ENCODE results near the gene NEK7. TPM values are rescaled to one million over a fixed set of nuclear protein-coding genes. Genes with fewer than 3 reads are reported as not detected.
A peak's percentile ranks its signal among the peaks of the same experiment; 100 is the strongest.

The NEK7 gene
- total RNA-seq, result 58.3 to 73.0 TPM (median 62.7 TPM) in 3 replicates
- long read RNA-seq, full-length matches to known transcripts, result 100 of 125 reads
- long read RNA-seq, partial matches to known transcripts, result 4 of 125 reads
- long read RNA-seq, other reads (novel, unspliced or antisense), result 21 of 125 reads

DNA sequence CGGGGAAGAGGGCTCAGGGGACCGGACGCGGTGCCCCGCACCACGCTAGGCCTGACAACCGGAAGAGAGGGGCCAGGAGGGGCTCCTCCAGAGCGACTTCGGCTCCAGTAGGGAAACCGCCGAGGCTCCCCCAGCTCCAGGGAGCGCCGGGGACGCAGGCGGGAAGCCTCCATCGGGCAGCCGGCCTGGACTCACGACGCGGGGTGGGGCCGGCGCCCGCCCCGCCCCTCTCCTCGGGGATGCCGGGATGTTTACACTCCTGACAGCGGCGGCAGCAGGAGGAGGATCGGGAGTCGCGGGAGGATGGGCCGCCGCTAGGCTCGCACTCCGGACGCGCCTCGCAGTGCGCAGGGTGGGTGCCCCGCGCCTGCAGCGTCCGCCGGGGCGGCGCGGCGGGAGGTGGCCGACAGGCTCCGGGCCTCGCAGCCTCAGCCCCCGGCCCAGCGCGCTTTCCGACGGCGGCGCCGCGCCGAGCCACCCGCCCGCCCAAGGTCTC, at the start of gene NEK7:
NEK7 (plus strand) TSS at position 254 of the 496 bp plus-strand sequence. CDS start 75,583 bp downstream, outside the sequence.
- Mint-ChIP-seq H3K4me3 (ENCODE audit: unreplicated experiment) (peak within 1 kb of the TSS; percentile 99), H3K27ac (ENCODE audit: unreplicated experiment) (peak within 1 kb of the TSS; percentile 99), H3K4me1 (ENCODE audit: low read depth) (peaks cover 76% of the 10 kb centered on the region), H3K9me3 (ENCODE audit: low read depth) (no peaks in the 10 kb centered on the region), H3K36me3 (ENCODE audit: low read depth) (no peaks in the 10 kb centered on the region), H3K27me3 (ENCODE audit: low read depth) (no peaks in the 10 kb centered on the region)
- no peak for TF ChIP-seq CTCF (IDR thresholded peaks at IDR 0.05)
- DNase-seq (ENCODE audit: low spot score), result peak; percentile 93

DNA sequence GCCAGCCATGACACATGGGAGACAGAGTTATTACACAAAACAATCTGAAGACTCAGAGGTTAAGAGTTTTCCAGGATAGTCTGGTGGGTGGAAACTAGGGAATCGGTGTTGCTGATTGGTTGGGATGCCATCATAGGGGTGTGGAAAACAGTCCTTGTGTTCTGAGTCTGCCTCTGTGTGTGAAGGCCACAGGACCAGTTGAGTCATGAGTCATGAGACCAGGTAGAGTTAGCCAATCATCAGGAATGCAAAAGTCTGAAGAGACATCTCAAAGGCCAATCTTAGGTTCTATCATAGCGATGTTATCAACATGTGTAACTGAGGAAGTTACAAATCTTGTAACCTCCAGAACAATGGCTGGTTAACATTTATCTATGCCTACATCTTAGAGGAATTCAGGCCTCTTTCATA, 49.7 kb upstream of the NEK7 start:
- H3K36me3 Mint-ChIP-seq (ENCODE audit: low read depth), result no peaks in the 10 kb centered on the region
- H3K4me1 Mint-ChIP-seq (ENCODE audit: low read depth), result peaks cover 14% of the 10 kb centered on the region
- H3K27me3 Mint-ChIP-seq (ENCODE audit: low read depth), result no peaks in the 10 kb centered on the region
- H3K9me3 Mint-ChIP-seq (ENCODE audit: low read depth), result no peaks in the 10 kb centered on the region
- H3K27ac Mint-ChIP-seq (ENCODE audit: unreplicated experiment), result no peak overlapping the region
- no peak overlapping the region for H3K4me3 Mint-ChIP-seq (ENCODE audit: unreplicated experiment)
- no peak for TF ChIP-seq CTCF (IDR thresholded peaks at IDR 0.05)
- DNase-seq (ENCODE audit: low spot score), result no peak

DNA sequence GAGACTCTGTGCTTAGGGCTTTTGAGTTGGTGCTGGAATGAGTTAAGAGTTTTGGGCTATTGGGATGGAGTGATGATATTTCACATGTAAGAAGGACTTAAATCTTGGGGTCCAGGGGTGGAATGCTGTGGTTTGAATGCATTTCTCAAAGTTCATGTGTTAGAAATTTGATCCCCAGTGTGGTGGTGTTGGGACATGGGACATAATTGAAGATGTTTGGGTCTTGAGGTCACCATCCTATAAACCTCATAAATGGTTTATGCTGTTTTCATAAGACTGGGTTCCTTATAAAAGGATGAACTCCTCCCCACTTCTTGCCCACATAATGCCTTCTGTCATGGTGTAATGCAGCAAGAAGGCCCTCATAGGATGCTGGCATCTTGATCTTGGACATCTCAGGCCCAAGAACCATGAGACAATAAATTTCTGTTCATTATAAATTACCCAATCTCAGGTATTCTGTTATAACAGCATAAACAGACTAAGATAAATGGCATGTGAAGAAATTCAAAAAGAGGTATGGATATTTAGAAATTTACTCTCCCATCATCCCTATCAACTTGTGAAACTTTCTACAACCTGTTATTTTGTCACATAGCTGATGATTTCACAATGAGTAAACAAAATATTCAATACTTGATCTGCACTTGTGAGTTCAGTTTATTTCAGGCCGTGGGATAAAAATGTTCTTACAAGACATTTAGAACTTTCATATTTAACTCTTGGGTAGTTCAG, 48.0 kb upstream of the NEK7 start:
- Mint-ChIP-seq H3K27ac (ENCODE audit: unreplicated experiment) (no peak overlapping the region), H3K36me3 (ENCODE audit: low read depth) (no peaks in the 10 kb centered on the region)

GRCh38 chr1:198109371-198109715, 47.5 kb upstream of the NEK7 start:
- Mint-ChIP-seq H3K27ac (ENCODE audit: unreplicated experiment) (no peak overlapping the region), H3K36me3 (ENCODE audit: low read depth) (no peaks in the 10 kb centered on the region), H3K4me3 (ENCODE audit: unreplicated experiment) (no peak overlapping the region), H3K27me3 (ENCODE audit: low read depth) (no peaks in the 10 kb centered on the region), H3K4me1 (ENCODE audit: low read depth) (peaks cover 17% of the 10 kb centered on the region), H3K9me3 (ENCODE audit: low read depth) (no peaks in the 10 kb centered on the region)
- no peak for DNase-seq (ENCODE audit: low spot score)
- TF ChIP-seq CTCF (IDR thresholded peaks at IDR 0.05), result no peak

More for the DNA sequence above, 48.0 kb upstream of the NEK7 start:
- H3K9me3 Mint-ChIP-seq (ENCODE audit: low read depth), result no peaks in the 10 kb centered on the region
- no peak for TF ChIP-seq CTCF (IDR thresholded peaks at IDR 0.05)
- peaks cover 11% of the 10 kb centered on the region for H3K4me1 Mint-ChIP-seq (ENCODE audit: low read depth)
- DNase-seq (ENCODE audit: low spot score), result no peak
- no peaks in the 10 kb centered on the region for H3K27me3 Mint-ChIP-seq (ENCODE audit: low read depth)
- H3K4me3 Mint-ChIP-seq (ENCODE audit: unreplicated experiment), result no peak overlapping the region

DNA sequence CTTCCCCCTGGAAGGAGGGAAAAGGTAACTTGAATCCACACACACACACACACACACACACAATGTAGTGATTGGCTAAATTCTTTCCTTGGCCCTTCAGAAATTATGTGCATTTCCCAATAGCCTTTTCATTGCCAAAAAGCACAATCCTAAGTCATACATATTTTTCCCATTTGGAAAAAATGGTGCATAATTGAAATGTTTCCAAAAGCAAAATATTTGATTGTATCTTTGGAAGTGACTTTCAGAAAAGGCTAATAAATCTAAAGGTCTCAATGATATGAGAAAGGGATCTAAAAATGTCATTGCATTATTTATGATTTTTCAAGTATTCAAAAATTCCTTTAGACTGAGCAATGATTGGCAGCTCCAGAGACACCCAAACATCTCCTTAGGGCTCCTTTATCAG, 43.5 kb upstream of the NEK7 start:
- H3K36me3 Mint-ChIP-seq (ENCODE audit: low read depth), result no peaks in the 10 kb centered on the region
- H3K4me1 Mint-ChIP-seq (ENCODE audit: low read depth), result peaks cover 24% of the 10 kb centered on the region
- H3K27me3 Mint-ChIP-seq (ENCODE audit: low read depth), result no peaks in the 10 kb centered on the region
- no peak overlapping the region for H3K4me3 Mint-ChIP-seq (ENCODE audit: unreplicated experiment)
- TF ChIP-seq CTCF (IDR thresholded peaks at IDR 0.05), result no peak
- H3K27ac Mint-ChIP-seq (ENCODE audit: unreplicated experiment), result no peak overlapping the region
- no peak for DNase-seq (ENCODE audit: low spot score)
- H3K9me3 Mint-ChIP-seq (ENCODE audit: low read depth), result no peaks in the 10 kb centered on the region

Measured in chondrocyte (in vitro differentiated cells).